HG02884 (cell line): ENCODE measurements around the gene AGBL1.

Experiments
- ATAC-seq: cut with Tn5 transposase; IDR thresholded peaks from one replicate; pipeline ENCODE4 v1.9.1; 2021; ENCODE audit warnings: mild to moderate bottlenecking, moderate library complexity; ENCODE audit not compliant: unreplicated experiment

Gene AGBL1

DNA sequence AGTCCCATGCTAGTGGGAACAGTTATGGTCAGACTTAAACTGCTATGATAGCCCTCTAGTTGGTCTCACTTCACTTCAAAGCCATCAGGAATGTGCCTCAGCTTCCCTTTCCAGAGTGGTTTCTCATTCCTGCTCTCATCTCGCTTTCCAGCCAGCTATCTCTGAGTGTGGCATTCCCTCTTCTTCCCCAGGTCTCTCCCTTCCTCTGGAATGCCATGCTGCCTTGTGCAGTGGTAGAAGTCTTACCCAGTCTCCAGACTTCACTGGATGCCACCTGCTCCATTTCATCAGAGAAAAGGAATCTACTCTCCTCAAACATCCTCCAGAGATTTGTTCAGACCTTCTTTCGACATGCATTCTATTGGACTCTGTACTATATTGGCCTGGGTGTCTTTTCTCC lies 83.0 kb downstream of the AGBL1 start:
- ATAC-seq = no peak

DNA sequence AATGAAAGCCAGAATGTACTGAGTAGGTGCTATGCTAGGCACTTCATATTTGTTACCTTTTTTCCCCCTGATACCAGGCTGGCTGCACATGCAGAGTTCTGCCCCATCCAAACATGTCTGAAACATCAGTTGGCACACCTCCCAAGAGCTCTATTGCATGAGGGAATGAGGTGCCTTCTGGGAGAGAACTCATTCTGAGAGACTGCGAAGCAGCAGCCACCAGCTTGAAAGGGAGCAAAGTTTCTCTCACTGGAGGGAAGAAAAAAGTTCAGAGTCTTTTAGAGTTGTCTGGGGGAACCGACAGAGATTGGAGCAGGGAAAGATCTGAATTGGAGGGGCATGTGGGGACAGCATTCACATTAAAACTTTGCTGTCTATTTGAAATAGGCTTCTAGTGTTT lies 84.1 kb downstream of the AGBL1 start:
- ATAC-seq = no peak

DNA sequence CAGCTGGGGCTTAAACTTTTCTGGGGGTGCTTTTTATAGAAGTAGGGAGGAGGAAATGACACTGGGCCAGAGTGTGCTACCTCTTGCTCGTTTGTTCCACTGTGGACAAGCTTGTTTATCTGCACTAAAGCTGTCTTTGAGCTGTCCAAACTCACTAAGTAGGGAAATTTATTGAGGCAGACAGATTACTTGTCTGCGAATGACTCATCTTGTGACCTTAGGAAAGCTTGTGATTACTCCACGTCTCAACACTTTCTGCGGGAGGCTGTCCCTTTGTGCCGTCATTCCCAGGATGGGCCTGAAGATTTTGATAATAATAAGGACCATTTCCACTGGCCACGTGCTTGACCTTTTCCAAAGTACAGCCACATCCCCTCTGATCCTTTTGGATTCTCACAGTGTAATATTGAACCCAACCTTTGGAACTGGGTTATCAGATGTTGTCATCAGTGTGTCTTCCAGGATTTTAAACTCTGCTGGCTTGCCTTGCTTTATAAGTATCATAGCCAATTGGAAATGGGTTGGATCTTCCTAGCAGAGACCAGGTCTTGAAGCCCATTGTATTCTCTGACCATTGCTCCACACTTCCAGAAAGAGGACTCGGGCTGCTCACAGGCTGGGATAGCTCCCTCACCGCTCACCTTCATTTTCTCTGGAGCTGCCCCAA lies 84.7 kb downstream of the AGBL1 start:
- no peak for ATAC-seq

DNA sequence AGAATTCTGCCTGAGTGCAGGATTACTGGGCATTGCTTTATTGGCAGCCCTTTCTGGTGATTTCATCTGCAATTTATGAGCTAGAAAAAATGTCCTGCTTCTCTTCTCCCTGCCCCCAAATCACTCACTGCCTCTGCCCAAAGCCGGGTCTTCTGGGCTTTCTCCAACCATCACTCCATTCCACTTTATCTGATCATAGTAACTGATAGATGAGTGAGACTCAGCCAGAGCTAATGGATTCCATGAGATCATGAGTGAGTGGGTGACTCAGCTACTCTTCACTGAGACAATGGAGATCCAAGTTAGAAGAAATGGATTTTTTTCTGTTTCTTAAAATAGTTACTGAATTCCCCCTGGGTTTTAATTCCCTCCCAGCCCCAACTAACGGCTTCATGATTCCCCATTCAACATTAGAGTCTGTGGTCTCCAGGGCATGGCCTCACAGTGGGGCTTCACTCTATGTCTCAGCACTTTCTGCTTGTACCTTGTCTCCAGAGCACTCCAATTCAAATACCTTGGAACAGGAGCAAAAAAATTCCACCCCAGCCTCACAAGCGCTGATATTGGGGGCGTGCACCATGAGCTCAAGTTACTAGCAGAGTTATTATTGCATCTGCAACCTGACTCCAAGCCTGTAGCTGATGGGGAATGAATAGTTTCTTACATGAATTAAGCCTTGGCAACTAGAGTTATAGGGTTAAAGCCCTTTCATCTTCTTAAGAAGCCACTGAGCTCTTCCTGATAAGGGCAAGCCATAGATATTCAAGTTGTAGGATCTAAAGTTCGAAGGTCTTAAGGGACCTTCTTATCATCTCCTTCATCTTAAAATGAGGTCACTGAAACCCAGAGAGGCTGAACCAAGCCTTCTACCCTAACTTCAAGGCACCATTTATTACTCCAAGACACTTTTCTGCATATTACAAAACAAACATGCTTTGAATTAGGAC lies 85.9 kb downstream of the AGBL1 start:
- no peak for ATAC-seq

DNA sequence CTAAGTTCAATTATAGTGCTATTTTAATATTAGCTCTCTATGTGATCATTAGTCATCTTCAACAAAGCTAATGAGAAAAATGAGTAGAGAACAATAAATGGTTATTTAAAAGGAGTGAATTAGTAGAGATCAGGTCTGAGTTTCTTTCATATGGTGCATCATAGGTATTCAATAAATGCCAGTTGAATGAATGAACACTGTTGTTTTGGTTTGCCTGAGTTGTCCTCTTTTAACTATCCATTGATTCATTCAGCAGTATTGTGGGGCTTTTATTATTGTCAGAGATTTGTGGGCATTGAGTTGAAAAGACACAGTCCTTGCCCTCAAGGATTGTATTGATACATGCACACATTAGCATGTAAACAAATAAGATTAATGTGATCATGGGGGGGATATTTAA lies 88.2 kb downstream of the AGBL1 start:
- no peak for ATAC-seq

DNA sequence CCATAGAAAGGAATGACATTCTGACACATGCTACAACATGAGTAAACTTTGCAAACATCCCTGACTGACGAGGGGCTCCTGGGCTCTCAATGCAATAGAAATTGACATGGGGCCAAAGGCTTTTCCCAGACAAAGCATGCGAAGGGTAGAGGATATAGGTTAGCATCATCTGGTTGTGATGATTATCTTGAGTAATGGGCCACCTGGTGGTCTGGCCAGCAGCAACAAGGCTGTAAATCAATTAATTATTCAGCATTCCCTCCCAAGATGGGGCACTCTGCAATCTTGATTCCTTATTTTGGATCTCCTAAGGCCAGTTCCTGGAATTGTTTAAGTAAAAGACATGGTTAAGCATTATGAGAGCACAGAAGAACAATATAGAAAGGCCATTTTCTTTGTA lies 99.2 kb downstream of the AGBL1 start:
- no peak for ATAC-seq

DNA sequence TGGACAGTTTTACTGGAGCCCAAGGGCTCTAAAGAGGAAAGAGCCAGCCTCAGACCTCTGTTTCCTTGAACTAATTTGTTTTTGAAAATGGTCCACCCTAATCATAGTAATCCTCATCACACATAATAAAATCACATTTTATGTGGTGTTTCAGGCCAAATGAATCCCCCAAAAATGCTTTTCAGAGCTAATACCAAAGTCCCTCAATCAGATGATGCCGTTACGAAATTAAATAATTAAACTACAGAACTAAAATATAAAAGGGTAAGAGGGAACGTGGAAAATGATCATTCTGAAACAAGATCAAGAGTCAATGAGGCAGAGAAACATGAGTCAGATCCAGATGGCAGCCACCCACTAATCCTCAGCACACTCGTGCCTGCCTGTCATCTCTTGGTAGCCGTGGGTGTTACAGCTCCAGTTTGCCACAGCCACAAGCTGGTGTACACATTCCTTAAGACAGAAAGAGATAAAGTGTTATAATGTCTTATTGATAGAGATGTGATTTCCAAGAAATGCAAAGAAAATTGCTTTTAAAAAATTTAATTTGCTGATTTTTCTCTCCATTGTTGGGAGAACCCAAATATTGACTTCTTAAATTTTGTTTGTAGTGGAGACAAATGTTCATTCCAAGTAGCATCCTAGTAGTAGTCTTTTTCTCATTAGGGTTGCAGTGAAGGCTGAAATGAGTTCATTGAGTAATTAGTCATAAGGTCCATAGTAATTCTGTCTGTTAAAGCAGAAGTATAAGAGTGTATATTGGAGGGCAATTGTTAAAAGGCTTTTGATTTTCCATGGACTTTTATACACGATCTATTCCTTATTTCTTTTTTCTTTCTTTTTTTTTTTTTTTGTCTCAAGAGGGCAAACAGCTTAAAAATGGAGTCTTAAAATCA lies 104.2 kb downstream of the AGBL1 start:
- ATAC-seq = peak; percentile 91

DNA sequence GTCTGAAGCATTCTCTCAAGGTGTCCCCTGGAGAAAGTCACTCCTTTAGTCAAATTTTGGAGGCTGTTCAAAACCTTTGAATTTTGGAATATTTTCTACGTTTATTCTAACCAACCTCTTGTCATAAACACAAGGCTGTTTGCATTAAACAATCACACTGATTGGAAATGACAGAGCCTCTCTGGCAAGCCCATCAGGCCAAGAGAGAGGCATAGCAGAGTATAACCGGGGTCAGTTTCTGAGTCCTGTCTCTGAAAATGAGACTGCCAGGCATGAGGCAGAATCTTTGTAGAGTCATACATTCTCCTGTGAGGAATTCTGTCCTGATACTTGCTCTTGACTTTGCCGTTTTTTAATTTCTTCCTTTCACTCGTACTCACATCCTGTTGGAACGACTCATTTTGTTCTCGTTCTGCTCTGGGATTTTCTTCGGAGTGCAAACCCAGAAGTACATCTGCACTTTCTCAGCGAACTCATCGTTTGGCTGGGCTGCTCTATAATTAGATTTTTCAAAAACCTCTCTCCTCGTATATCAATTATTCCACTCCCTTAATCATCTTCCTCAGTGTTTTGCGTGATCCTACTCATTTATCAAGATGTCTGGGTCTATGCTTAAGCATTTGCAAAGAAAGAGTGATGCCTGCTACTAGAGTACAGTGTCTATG lies 114.2 kb downstream of the AGBL1 start:
- ATAC-seq = no peak

DNA sequence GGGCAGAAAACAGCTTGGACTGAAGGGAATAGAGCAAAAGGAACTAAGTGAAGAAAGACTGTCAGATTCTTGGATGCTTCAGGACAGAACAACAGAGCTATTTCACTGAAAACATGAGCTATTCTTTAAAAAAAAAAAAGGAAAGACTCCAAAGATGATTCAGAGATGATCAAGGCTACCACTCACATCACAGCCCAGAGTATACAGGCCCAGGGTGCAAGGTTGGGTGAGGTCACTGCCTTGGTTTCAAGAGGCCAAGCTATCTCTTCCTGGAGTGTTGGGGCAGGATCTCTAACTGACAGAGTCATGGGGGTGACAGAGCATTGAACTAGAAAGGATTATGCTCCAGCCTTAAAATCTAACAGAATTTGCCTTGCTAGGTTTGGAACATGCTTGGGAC lies 118.1 kb downstream of the AGBL1 start:
- ATAC-seq = no peak

DNA sequence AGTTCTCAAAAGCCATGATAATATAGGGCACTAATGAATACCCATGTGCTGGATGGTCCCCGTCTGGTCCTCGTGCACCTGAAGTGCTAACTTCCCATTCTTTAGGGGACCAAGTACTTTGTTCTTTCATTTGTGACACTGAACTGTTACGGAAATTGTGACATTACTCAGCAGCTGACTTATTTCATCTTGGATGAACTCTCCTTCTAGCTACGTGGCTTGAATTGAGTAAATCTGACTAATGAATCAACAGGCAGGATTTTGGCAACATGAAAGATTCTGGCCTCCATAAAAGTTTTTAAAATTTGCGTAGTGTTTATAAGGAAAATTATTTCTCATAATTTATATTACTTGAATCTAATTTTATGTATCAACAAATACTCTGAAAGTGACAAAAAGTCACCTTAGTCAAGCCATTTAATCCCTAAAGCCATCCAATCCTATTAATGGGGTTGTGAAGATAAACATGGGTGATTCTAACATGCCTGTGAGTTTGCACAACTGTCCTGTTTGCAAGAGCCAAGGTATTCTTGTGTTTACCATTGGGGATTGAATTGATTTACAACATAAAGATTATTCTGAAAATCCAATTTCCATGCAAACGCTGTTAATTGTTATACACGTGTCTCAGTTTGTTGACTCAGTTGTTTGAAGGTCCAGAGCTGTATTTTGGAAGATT lies 119.9 kb downstream of the AGBL1 start:
- ATAC-seq = no peak

DNA sequence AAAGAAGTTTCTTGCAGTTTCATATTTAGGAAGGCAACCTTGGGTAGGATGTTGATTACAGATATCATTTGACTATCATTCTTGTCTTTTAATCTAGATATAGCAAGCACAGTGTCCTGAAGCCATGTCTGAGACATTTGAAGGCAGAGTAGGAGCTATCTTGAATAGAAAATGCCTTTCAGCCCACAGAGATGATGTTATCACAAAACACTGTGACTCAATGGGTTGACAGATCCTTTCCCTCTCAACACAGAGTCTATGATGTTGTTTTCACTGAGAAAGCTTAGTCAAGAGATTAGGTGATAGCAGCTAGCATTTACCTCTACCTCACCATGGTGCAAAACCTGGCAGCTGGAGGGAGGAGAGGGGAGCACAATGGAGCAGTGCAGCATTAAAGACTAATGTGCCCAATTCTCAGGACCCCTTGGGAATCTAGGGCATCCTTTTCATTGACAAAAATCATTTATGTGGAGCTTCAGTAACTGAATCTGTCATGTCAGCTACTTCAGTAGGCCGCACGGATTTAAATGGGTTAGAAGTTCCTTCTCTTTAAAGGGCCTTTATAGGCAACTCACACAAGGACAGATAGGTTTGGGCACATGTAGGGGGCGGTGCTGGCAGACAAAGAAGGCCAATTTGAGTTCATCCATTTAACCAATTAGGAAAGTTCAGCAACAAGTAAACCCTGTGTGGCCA lies 121.8 kb downstream of the AGBL1 start:
- ATAC-seq = no peak

DNA sequence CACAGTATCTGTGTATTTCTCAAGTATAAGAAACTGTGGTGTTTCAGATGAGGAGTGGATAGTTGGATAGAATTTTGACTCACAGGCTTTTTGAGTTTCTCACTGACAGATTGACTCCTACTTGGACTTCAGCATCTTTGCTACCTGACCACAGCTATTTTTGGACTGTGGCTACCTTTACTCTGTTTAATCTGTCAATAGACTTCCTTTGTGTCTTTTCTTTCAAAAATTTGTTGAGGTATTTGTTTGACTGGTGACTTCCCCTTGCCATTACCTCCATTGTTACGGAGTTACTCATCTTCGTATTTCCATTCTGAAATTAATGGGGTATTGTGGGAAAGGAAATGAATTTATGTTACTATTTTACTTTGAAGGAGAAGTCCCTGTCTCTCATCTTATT lies 123.8 kb downstream of the AGBL1 start:
- ATAC-seq = no peak

DNA sequence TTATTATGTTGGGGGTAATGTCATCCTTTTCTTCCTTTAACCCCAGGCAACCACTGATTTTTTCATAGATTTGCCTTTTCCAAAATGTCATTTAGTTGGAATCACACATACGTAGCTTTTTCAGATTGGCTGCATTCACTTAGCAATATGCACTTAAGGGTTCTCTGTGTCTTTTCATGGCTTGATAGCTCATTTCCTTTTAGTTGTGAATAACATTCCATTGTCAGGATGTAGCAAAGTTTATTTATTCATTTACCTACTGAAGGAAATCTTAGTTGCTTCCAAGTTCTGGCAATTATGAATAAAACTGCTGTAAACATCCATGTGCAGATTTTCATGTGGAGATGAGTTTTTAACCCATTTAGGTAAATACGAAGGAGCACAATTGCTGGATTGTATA lies 125.4 kb downstream of the AGBL1 start:
- ATAC-seq = no peak

DNA sequence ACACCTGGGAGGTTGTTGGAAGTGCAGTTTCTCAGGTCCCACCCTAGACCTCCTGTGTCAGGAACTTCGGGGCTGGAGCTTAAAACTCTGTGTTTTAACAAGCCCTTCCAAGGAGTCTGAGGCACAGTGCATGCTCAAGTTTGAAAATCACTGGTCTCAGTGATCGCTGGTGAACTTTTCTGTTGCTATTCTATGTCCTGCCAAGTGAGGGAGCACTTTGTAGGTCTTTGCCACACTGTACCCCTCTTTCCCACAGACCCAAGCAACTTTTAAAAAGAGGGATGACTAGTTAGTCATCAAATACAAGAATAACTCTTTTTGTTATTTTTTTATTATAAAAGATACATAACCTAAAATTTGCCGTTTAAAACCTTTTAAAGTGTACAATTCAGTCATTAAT lies 133.7 kb downstream of the AGBL1 start:
- no peak for ATAC-seq

DNA sequence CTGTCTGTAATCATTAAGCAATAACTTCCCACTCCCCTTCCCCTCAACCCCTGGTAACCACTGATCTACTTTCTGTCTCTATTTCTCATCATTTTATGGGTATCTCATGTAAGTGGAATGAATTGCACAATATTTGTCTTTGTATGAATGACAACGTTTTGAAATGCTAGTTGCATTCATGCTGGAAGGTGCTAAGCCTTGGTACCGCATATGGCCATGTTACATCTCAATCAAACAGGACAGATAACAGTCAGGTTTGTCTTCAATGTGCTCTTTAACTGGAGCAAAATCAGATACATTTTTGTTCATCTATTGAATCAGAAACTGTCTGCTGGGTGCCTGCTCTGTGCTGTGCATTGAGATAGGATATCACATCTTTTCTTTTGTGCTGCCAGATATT lies 134.2 kb downstream of the AGBL1 start:
- no peak for ATAC-seq

DNA sequence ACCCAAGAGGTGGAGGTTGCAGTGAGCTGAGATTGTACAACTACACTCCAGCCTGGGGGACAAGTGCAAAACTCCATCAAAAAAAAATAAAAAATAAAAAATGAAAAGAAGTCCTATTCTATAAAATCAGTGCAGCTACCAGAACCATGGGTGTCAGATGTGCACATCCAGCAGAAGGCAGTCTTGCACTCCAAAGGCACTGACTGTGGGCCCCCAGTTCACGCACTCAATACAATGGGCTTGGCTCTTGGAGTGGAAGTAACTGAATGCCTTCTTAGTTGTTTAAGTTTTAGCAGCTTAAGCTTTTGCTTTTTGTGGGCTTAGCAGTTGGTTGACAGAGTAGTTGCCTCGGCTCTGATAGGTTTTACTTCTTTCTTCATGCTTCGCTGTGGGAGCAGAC lies 141.4 kb downstream of the AGBL1 start:
- ATAC-seq = no peak

DNA sequence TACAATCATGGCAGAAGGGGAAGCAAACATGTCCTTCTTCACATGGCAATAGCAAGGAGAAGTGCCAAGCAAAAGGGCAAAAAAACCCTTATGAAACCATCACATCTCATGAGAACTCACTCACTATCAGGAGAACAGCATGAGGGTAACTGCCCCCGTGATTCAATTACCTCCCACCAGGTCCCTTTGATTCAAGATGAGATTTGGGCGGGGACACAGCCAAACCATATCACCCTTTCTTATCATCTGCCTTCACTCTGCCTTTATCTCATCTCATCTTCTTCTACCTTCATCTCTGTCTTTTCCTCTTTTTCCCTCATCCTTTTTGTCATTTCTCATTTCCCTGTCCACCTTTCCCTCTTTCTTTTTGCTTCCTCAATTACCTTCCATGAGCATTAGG lies 149.6 kb downstream of the AGBL1 start:
- no peak for ATAC-seq

DNA sequence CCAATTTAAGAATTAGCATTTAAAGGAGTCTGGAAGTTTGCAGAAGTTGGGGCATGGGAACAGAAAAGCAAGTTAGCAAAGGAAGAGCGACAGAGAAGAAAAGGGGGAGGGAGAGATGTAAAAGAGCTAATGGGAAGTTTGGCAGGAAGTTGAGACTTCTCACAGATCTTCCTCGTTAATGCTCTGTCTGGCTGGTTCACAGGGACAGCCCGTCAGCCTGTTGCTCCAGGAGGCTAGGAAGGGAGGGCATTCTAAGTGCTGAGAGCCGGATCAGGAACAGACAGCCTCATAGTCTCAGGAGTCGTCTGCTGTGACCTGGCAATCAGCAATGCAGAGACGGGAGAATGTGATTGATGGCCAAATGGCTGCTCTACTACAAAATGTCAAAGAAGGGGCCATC lies 150.3 kb downstream of the AGBL1 start:
- no peak for ATAC-seq

DNA sequence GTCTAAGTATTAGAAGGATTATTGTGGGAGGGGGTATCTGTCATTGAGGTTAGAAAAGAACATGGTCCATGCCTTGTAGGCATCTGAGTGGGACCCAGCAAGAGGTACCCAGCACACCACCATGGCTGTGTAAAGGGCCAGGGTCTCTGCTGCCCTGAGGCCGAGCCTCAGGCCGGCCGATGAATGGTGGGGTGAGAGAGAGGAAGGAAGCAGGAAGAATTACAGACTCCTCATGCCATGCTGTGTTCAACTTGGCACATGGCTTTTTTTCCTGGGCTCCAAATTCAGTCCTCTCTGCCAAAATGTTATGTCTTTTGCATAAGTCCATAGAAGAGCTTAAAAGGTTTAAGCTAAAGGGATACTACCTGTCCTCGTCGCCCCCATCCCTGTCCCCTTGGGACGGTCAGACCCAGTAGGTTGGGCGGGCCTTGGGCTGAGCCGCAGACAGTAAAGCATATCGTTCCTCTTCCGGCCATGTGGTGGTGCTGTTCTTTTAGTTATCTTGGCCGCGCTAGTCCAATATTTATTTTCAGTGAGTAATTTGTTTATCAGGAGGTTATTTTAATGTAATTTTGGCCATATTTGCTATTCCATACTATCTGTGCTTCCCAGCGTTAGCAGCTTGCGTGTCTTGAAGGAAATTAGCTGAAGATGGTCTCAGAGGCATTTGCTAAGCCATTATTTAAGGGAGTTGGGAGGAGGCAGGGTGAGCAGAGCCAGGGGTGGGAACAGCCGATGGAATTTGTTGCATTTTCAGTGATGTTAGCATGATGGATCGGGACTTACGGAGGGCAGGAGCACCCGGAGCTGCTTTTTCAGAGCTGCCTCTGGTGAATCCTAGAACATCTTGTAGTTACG lies 152.4 kb downstream of the AGBL1 start:
- peak; percentile 76 for ATAC-seq
